Urinary bladder (tissue), 4 donors: ENCODE measurements around the gene C1orf52. TPM values are rescaled to one million over a fixed set of nuclear protein-coding genes. Genes with fewer than 3 reads are reported as not detected.

Experiments used
- DNase-seq: peaks from one replicate; pipeline ENCODE4 v3.0.0-alpha.2; 2015; ENCODE audit errors: extremely low spot score
- H3K27ac ChIP-seq: one replicate; pipeline ENCODE4 v1.5.1; 2013; ENCODE audit warnings: low read depth, mild to moderate bottlenecking, moderate library complexity
- H3K36me3 ChIP-seq: one replicate; pipeline ENCODE4 v1.6.1; 2013; ENCODE audit warnings: mild to moderate bottlenecking, moderate library complexity; ENCODE audit not compliant: insufficient read depth
- H3K4me1 ChIP-seq: one replicate; pipeline ENCODE4 v1.6.1; 2013; ENCODE audit warnings: mild to moderate bottlenecking, moderate library complexity; ENCODE audit not compliant: insufficient read depth
- H3K4me3 ChIP-seq: one replicate; pipeline ENCODE4 v1.5.1; 2013; ENCODE audit warnings: low read depth, low read length
- WGBS: extraction: QIAGEN DNeasy Blood & Tissue Kit; methylation state at CpG from one replicate; pipeline ENCODE4 v1.1.7; 2013; 5-methylcytosine and 5-hydroxymethylcytosine counted together
- polyA plus RNA-seq: library from polyadenylated mRNA; stranded (reverse); fragments of 200-250 nt; gene quantifications from one replicate; pipeline ENCODE4 v1.2.3, GENCODE V29; 2013
- total RNA-seq: library from RNA; depleted of rRNA; stranded (reverse); fragments of >200 nt; gene quantifications from one replicate; pipeline ENCODE4 v1.2.3, GENCODE V29; 2014
- donor health status: healthy with polysubstance abuse.
- donor health status: healthy.

Gene C1orf52
- total and polyA plus RNA-seq, 2 donors: 21.5 to 27.8 TPM

- Histone ChIP-seq H3K36me3 (no peaks in the 10 kb centered on the region), H3K27ac (no peak overlapping the region), H3K4me1 (no peaks in the 10 kb centered on the region), H3K4me3 (no peak overlapping the region)
- 16% methylated on average over 1 of the region's 1 CpG for WGBS
- no peak for DNase-seq
Measured at GRCh38 chr1:85240174-85240601, 19.3 kb downstream of the C1orf52 start.

GRCh38 chr1:85237613-85238012 is 21.8 kb downstream of the C1orf52 start:
- DNase-seq: no peak
- 75% methylated on average over 1 of the region's 1 CpG for WGBS
- Histone ChIP-seq H3K4me1 (no peaks in the 10 kb centered on the region), H3K36me3 (no peaks in the 10 kb centered on the region), H3K27ac (no peak overlapping the region), H3K4me3 (no peak overlapping the region)

GRCh38 chr1:85230305-85230977 is 29.0 kb downstream of the C1orf52 start:
- Histone ChIP-seq H3K27ac (no peak overlapping the region), H3K36me3 (no peaks in the 10 kb centered on the region), H3K4me1 (no peaks in the 10 kb centered on the region), H3K4me3 (no peak overlapping the region)
- no peak for DNase-seq
- 86% methylated on average over 8 of the region's 8 CpGs for WGBS

GRCh38 chr1:85229574-85230097 is 29.8 kb downstream of the C1orf52 start:
- no peak for DNase-seq
- Histone ChIP-seq H3K36me3 (no peaks in the 10 kb centered on the region), H3K27ac (no peak overlapping the region), H3K4me1 (no peaks in the 10 kb centered on the region), H3K4me3 (no peak overlapping the region)
- 80% methylated on average over 6 of the region's 6 CpGs for WGBS

- no peak overlapping the region for H3K4me3 ChIP-seq
- no peaks in the 10 kb centered on the region for H3K4me1 ChIP-seq
- no peak for DNase-seq
- WGBS: 69% methylated on average over 1 of the region's 1 CpG
- no peak overlapping the region for H3K27ac ChIP-seq
- no peaks in the 10 kb centered on the region for H3K36me3 ChIP-seq
Measured at GRCh38 chr1:85228972-85229371, 30.5 kb downstream of the C1orf52 start.

- Histone ChIP-seq H3K4me3 (no peak overlapping the region), H3K27ac (peak overlapping the region; percentile 74), H3K36me3 (no peaks in the 10 kb centered on the region), H3K4me1 (no peaks in the 10 kb centered on the region)
- WGBS: 27% methylated on average over 5 of the region's 5 CpGs
- no peak for DNase-seq
Measured at GRCh38 chr1:85225624-85226380, 33.7 kb downstream of the C1orf52 start.

GRCh38 chr1:85224734-85225623 is 34.5 kb downstream of the C1orf52 start:
- Histone ChIP-seq H3K36me3 (no peaks in the 10 kb centered on the region), H3K27ac (no peak overlapping the region), H3K4me3 (no peak overlapping the region), H3K4me1 (no peaks in the 10 kb centered on the region)
- DNase-seq: peak; percentile 80
- WGBS: 40% methylated on average over 3 of the region's 3 CpGs

- Histone ChIP-seq H3K4me1 (no peaks in the 10 kb centered on the region), H3K4me3 (no peak overlapping the region), H3K36me3 (no peaks in the 10 kb centered on the region), H3K27ac (no peak overlapping the region)
- DNase-seq: no peak
Measured at GRCh38 chr1:85224295-85224694, 35.2 kb downstream of the C1orf52 start.

GRCh38 chr1:85223334-85223733 is 36.1 kb downstream of the C1orf52 start:
- no peak for DNase-seq
- Histone ChIP-seq H3K4me1 (no peaks in the 10 kb centered on the region), H3K27ac (no peak overlapping the region), H3K4me3 (no peak overlapping the region), H3K36me3 (no peaks in the 10 kb centered on the region)
- WGBS: 75% methylated on average over 5 of the region's 5 CpGs

GRCh38 chr1:85220756-85221201 is 38.7 kb downstream of the C1orf52 start:
- 14% methylated on average over 7 of the region's 7 CpGs for WGBS
- Histone ChIP-seq H3K27ac (no peak overlapping the region), H3K36me3 (no peaks in the 10 kb centered on the region), H3K4me1 (no peaks in the 10 kb centered on the region), H3K4me3 (no peak overlapping the region)
- no peak for DNase-seq

- Histone ChIP-seq H3K27ac (no peak overlapping the region), H3K36me3 (no peaks in the 10 kb centered on the region), H3K4me1 (no peaks in the 10 kb centered on the region), H3K4me3 (no peak overlapping the region)
- WGBS: 69% methylated on average over 2 of the region's 2 CpGs
- DNase-seq: no peak
Measured at GRCh38 chr1:85219853-85220610, 39.4 kb downstream of the C1orf52 start.

GRCh38 chr1:85216697-85217096 is 42.8 kb downstream of the C1orf52 start:
- no peaks in the 10 kb centered on the region for H3K36me3 ChIP-seq
- no peak for DNase-seq
- H3K4me3 ChIP-seq: no peak overlapping the region
- no peaks in the 10 kb centered on the region for H3K4me1 ChIP-seq
- H3K27ac ChIP-seq: no peak overlapping the region

GRCh38 chr1:85214654-85215053 is 44.8 kb downstream of the C1orf52 start:
- 42% methylated on average over 5 of the region's 5 CpGs for WGBS
- no peak overlapping the region for H3K27ac ChIP-seq
- no peaks in the 10 kb centered on the region for H3K36me3 ChIP-seq
- H3K4me3 ChIP-seq: no peak overlapping the region
- DNase-seq: no peak
- H3K4me1 ChIP-seq: no peaks in the 10 kb centered on the region
